Activated T-cell treated with anti-CD3 and anti-CD28 coated beads for 1 hour (primary cell): ENCODE results near the gene RETREG1.
"Not testable (repeated sequence)": the region's sequence is repeated elsewhere in the genome, so short reads cannot be mapped to it uniquely, and the experiment has no call there.

ENCODE experiments used
- DNase-seq: peaks from one replicate; pipeline ENCODE4 v3.0.0-alpha.2; 2020; ENCODE audit warnings: low read depth

RETREG1 gene

DNA sequence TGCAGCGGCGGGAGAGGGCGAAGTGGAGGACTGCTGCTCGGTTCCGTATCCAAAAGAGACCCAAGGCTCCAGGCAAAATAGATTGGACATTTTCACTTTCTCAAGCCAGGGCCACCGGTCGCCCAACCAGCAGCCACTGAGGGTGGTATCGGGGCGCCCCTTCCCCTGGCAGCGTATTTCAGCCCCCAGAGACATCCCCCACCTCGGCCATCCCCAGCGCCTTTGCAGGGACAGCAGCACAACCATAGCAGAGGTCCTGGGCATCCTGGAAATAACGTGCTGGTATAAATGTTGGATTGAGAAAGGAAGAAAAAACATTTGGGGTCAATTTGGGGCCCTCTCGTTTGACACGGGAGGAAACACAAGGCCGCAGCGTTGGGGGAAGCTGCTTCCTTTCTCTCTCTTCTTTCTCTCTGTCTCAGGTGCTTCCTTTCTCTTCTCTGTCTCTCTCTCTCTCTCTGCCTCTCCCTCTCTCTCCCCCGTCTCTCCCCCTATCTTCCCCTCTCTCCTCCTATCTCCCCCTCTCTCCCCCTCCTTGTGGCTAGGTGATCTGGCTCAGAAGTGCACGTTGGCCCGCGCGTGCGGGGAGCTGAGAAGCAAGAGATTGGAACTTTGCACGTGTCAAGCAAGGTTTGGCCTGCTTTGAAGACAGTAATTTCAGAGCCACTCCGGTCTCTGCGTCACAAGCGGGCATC is 624 bp upstream of the RETREG1 start:
- peak; percentile 43 for DNase-seq

DNA sequence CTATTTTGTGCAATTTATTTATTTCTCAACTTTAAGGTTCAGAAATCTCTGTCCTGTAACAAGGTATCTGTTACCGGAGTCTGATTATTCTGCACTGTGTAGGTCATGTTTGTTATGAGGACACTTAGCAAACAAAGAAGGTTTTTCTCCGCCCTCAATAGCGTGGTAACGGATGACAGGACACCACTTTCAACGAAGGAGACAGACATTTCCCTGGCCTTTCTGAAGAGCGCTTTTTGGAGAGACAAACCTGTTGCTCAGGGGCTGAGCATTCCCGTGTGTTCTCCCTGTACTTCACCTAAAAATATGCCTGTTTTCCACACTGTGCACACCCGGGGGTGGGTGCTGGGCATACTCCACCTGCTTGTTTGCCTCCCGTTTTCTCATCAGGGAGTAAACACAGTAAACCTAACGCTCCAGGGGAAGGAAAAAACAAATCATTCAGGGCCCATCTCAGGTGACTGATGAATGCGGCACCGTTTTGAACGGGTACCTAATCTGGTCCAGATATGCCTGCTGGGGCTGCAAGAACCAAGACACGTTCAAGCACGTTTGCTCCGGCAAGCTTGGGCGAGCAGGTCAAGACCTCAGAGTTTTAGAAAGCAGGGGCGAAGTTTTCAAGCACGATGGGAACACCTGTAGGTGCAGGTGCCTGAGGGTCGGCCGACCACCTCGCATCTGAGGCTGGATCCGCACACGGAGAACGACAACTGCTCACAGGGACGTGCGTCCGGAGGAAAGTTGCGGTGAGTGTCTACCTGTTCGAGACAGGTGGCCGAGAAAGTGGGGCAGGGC is 859 bp downstream of the RETREG1 start:
- no peak for DNase-seq

DNA sequence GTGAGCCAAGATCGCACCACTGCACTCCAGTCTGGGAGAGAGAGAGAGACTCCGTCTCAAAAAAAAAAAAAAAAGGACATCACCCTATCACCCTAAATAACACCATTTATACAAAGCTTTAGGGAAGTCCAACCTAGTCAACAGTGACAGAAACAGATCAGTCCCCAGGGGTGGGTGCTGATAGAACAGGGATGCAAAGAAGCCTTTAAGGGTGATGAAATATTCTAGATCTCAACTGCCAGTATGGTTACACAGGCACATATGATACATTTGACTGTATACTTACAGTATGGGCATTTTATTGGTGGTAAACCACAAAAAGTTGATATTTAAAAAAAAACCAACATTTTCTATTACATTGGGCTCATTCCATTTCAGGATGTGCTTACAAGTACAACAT is 4.8 kb downstream of the RETREG1 start:
- no peak for DNase-seq

DNA sequence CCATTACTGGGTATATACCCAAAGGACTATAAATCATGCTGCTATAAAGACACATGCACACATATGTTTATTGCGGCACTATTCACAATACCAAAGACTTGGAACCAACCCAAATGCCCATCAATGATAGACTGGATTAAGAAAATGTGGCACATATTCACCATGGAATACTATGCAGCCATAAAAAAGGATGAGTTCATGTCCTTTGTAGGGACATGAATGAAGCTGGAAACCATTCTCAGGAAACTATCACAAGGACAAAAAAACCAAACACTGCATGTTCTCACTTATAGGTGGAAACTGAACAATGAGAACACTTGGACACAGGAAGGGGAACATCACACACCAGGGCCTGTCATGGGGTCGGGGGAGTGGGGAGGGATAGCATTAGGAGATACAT is 5.9 kb downstream of the RETREG1 start:
- not testable (repeated sequence) for DNase-seq

DNA sequence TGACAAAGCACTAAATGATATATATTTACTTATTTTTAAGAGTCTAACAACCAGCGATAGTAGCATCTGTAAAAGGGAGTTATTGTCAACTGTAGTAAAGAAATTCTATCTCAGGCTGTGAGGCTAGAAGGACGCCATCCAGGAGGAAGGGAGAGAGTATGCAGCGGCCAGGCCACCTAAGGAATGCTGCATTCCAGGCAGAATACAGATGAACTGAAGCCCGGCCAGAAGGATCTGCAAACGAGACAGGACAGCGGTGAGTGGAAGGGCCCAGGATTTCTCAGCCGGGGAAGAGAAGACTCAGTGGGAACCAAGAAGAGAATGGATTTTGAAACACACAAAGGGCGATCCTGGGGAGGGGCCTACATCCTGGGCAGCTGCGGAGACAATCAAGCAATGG is 7.4 kb downstream of the RETREG1 start:
- DNase-seq = no peak

DNA sequence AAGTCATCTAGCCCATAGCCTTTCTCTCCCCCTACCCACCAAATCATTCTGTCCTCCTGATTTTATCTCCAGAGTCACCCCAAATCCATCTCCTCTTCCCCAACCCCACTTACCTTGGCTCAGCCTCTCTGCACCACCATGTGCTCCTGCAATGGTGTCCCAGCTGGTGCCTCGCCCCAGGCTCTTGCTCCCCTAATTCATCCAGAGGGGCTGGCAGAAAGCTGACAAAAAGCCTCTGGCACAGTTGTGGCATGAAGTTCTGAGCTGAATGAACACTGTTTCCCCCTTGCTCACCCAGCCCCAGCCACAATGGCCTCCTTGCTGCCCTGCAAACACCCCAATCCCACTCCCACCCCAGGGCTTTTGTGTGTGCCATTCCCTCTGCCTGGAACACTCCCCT is 10.2 kb downstream of the RETREG1 start:
- no peak for DNase-seq

DNA sequence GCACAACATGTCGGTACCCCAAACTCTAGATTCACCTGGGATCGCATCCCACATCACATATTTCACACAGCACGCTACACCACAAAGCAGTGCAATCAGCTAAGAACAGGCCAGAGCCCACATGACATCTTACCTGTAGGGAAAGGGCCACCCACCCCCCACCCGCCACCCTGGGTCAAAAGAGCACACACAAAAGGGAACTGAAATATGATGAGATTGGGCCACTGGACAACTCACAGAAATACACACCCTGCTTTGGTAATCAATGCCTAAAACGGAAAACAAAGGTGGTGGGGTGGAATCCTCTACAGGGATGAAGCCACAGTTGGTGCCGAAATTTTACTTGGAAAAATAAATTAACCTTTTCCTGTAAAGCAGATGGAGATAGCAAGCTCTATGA is 13.1 kb downstream of the RETREG1 start:
- DNase-seq = no peak

DNA sequence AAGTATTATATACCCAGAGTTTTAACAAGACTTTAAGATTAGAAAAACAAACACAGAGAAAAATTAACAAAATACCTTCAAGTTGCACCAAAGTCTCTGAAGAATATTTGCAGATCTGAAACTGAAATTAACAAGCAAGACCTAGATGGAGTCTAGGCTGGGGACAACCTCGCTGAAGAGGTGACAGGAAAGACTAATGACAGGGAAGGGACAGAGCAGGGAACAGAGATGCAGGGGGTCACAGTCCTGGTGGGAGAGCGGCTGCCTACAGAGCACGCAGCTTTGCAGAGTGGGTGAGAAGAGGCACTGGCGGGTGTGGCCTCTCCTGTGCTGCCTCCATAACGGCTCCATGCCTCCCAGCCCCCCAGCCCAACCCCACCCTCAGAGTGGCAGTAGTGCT is 13.5 kb downstream of the RETREG1 start:
- no peak for DNase-seq

DNA sequence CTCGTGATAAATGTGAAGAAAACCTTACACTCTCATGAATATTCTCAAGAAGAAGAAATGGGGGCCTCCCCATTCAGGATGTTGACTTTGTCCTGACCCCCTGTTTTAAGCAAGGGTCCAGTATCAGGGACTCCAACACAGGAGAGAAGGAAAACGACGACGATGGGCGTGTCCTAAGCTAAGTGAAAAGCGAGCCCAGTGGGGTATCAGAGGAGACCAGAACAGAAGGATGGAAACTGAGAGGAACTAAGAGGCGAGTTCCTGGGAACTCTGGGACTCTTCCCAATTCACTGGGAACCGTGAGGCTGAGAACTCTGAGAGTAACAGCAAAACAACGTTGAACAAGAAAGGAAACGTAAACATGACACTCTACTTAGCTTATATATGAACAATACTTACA is 14.6 kb downstream of the RETREG1 start:
- DNase-seq = no peak

DNA sequence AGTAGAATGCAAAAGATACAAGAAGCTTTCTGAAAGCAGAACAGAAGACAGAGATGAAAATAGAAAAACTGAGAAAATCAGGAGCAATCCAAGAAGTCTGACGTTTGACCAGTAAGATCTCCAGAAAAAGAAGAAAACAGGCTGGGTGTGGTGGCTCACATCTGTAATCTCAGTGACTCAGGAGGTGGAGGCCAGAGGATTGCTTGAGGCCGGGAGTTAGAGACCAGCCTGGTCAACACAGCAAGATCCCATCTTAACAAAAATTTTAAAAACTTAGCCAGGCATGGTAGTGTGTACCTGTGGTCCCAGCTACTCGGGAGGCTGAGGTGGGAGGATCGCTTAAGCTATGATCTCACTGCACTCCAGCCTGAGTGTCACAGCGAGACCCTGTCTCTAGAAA is 15.9 kb downstream of the RETREG1 start:
- no peak for DNase-seq

DNA sequence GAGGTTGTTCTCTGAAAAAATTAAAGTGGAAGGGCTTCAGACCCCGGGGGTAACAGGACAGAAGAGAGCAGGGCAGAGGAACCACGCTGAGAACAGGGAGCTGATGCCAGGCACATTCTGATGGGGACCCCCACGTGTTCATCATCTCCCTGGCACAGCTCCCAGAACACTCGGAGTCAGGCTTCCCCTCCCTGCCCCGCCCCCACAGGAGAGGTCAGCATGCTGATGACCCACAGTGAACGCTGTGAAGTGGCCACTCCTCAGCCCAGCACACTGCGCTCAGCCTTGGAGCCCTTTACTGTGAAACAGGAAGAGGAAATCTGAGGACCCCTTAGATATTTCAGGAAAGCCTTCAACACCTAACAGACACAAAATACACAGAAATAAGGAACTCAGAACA is 16.4 kb downstream of the RETREG1 start:
- no peak for DNase-seq

DNA sequence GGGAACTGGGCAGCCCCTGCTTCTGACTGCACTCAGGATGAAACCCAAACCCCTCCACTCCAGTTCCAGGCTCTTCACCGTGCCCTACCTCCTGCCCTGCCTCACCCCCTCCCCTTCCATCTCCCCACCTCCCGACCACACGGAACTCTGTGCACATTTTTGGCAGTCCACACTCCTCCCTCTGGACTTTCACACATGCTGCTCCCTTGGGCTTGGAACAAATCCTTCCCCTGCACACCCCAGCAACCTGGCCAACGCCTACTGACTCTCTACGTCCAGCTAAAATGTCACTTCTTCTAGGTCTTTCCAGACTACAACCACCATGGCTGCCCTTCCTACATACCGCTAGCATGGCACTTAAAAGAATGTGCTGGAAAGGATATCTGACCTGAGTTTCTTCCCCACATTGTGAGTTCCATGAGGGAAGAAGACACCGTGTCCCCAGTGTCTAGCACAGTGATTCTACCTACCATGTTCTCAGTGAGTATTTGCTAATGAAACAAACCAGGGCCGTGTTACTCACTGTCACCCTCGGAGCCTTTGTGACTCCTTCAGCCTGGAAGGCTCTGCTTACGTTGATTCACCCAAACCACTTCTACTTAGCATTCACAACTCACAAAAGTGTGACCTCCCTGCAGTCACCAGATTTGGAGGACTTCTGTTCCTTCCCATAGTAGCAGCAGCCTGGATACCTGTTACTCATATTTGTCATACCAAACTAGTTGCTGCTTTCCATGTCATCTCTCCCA is 18.7 kb downstream of the RETREG1 start:
- DNase-seq = no peak

DNA sequence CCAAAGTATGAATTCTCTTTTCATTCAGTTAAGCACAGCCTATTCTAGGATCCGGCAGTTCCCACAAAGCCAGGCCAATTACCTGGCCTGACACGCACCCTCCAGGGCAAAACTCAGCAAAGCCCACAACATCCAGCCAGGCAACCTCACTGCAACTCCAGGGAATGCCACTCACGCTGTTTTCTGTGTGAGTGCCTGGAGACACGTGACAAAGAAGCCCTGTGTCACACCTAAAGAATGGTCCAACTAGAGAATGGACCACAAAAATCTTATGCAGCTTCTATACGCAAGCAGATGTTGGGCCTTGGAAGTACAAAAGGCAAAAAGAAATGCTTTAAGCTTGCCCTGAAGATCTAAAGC is 20.2 kb downstream of the RETREG1 start:
- DNase-seq = no peak

DNA sequence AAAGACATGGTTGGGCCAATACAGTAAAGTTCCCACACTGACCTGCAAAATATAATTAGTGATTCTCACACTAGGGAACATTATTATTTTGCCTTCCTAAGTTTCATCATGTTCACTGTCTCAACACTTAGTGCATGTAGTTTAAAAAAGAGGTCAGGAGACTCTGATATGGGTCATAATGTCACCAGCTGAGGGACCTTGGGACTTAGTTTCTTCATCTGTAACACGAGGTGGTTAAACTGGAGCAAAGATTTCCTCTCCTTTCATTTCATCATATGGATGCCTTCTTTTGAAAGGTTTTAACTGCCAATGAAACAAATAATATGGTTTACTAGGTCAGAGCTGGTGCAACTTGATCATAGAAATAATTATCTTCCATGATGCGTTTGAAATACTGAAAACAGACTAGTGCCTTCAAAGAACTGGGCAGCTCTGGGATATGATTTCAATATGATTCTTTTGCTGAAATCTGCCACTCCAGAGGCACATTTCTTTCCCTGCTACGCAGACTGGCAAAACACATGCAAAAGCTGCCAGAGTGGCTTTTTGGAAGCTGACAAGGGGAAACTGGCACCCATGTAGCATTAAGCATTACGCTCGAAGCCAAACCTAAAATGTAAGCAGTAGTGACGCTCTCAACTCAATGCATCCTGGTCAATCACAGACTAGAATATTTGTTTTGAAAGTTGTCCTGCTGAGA is 20.8 kb downstream of the RETREG1 start:
- DNase-seq = no peak

DNA sequence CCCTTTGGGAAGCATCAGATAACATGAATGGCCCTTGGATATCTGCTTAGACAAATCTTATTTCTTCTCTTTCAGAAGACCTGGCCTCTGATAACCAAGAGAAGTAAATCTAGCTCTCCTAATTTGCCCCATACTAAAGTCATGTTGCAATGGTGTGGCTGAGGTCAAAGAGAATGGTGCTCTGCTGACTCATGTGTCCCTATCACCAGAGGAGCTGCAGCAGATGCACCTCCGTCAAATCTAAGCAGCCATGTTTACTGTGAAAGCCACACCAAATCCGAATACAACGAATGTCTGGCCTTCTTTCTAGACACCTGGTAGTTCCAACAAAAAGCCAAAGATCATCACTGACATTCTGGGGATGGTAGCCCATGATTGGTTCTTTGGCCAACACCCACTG is 23.2 kb downstream of the RETREG1 start:
- no peak for DNase-seq

DNA sequence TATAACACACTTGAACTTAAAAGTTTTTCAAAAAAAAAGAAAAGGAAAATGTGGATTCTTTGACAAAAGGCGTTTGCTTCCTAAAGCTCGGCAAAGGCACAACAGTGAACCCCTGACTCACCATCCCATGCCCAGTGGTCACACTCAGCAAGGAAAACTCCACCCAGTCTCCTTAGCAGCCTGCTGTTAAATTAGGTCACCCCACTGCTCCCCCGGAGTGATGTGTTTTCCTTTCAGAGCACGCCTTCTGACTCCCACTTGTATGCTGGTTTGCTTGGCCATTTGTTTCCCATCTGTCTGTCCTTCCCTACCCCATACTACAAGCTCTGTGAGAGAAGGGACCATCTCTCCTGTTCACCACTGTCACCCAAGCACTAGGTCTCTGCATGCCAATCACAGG is 23.8 kb downstream of the RETREG1 start:
- no peak for DNase-seq

DNA sequence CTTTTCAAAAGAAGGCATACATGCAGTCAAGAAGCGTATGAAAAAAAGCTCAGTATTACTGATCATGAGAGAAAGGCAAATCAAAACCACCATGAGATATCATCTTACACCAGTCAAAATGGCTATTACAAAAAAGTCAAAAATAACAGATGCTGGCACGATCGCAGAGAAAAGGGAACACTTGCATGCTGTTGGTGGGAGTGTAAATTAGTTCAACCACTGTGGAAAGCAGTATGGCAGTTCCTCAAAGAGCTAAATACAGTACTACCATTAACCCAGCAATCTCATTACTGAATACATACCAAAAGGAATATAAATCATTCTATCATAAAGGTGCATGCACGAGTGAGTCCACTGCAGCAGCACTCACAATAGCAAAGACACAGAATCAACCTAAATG is 24.5 kb downstream of the RETREG1 start:
- no peak for DNase-seq

DNA sequence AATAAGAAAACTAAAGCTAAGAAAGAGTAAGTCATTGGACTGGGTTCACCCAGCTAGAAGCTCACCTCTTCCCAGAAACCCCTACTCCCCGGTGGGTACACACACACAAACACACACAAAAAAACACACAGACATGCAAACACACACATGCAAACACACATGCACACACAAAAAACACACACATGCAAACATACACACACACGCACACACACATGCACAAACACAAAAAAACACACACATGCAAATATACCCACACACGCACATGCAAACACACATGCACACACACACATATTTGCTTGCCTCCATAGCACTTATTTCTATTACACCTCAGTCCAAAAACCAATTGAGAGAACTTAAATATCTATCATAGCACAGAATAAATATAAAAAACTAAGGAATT is 26.1 kb downstream of the RETREG1 start:
- DNase-seq = no peak

DNA sequence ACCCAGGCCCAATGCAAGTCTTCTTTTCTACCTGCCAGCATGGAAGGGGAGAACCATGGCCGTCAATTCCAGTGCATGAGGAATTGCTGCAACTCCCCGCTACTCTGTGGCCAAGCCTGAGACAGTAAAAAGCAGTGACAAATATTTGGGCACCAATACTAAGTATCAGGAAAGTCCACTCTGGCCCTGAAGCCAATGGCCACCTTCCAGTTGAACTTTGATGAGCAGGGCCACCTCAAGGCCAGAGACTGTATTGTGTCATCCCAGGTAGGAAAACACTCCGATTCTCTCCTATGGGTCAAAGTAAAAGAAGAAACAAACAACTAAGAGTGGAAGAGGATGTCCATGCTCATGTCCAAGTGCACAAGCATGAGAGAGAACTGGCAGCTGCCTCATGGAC is 27.1 kb downstream of the RETREG1 start:
- no peak for DNase-seq

DNA sequence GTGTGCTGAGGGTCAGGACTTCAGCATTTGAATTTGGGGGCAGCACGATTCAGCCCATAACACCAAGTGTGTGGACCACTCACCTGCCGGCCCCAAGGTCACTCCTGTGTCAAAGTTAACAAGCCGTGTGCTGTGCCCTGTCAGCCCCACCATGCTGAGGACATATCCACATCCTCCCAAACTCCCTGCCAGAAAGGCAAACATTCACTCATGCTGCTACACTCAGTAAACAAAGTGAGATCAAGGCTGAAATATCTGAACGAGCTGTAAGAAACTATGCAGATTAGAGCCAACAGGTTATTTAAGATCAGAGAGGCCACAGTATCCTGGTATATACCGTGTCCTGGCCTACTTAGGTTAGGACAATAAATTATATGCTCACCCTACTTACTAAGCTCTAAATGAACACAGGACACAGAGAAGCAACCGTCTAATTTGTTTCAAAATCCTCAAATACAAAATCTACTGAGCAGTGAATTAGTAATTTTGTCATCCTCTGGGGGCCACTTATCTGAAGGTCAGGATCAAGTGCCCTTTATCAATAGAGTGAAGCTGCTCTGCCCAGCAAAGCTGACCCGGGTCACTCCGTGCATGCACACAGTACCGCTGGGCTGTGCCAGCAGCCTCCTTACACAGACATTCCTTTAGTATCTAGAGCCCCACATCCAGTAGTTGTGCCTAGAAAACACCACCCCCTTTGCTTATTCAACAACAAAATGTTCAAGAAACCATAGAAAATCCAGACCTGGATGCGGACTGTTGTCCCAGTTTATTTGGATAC is 28.2 kb downstream of the RETREG1 start:
- no peak for DNase-seq

DNA sequence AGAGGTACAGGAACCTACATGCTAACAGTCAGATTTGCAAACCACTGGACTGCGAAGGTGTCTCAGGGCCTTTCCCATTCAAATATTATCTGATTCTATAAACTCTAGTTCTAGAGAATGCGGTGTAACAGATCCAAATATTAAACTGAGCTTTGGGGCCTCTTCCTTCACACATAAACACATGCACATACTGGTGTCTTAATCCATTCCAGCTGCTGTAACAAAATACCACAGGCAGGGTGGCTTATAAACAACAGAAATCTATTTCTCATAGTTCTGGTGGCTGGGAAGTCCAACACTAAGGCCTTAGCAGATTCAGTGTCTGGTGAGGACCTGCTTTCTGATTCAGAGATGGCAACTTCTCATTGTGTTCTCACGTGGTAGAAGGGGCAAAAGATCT is 30.2 kb downstream of the RETREG1 start:
- DNase-seq = no peak
